Measurements from ENCODE around the gene NDUFS8.

Gene NDUFS8

GRCh38 chr11:68056317-68057285 is 26.1 kb downstream of the NDUFS8 start:
- TF ChIP-seq CTCF (conservative IDR thresholded peaks at IDR 0.05; ENCODE audit: control insufficient read depth, insufficient read depth, low read depth, low read length), result no peak
- no peak for DNase-seq (ENCODE audit: low read depth)
- no peak overlapping the region for H3K4me3 ChIP-seq (ENCODE audit: control insufficient read depth, low read depth, low read length)

- TF ChIP-seq CTCF (conservative IDR thresholded peaks at IDR 0.05; ENCODE audit: control insufficient read depth, insufficient read depth, low read depth, low read length), result no peak
- DNase-seq (ENCODE audit: low read depth), result no peak
- H3K4me3 ChIP-seq (ENCODE audit: control insufficient read depth, low read depth, low read length), result no peak overlapping the region
Observed at GRCh38 chr11:68057807-68058206, 27.3 kb downstream of the NDUFS8 start.

GRCh38 chr11:68061508-68061907 is 31.0 kb downstream of the NDUFS8 start:
- no peak overlapping the region for H3K4me3 ChIP-seq (ENCODE audit: control insufficient read depth, low read depth, low read length)
- DNase-seq (ENCODE audit: low read depth), result no peak
- TF ChIP-seq CTCF (conservative IDR thresholded peaks at IDR 0.05; ENCODE audit: control insufficient read depth, insufficient read depth, low read depth, low read length), result no peak

- TF ChIP-seq CTCF (conservative IDR thresholded peaks at IDR 0.05; ENCODE audit: control insufficient read depth, insufficient read depth, low read depth, low read length), result no peak
- no peak for DNase-seq (ENCODE audit: low read depth)
- no peak overlapping the region for H3K4me3 ChIP-seq (ENCODE audit: control insufficient read depth, low read depth, low read length)
Observed at GRCh38 chr11:68064926-68065325, 34.4 kb downstream of the NDUFS8 start.

GRCh38 chr11:68065841-68066240 is 35.4 kb downstream of the NDUFS8 start:
- DNase-seq (ENCODE audit: low read depth), result no peak
- no peak for TF ChIP-seq CTCF (conservative IDR thresholded peaks at IDR 0.05; ENCODE audit: control insufficient read depth, insufficient read depth, low read depth, low read length)
- H3K4me3 ChIP-seq (ENCODE audit: control insufficient read depth, low read depth, low read length), result no peak overlapping the region

GRCh38 chr11:68066742-68067141 is 36.3 kb downstream of the NDUFS8 start:
- DNase-seq (ENCODE audit: low read depth), result no peak
- H3K4me3 ChIP-seq (ENCODE audit: control insufficient read depth, low read depth, low read length), result no peak overlapping the region
- no peak for TF ChIP-seq CTCF (conservative IDR thresholded peaks at IDR 0.05; ENCODE audit: control insufficient read depth, insufficient read depth, low read depth, low read length)
